ENCODE measurements around the gene CCNH.

The CCNH gene

GRCh38 chr5:87383216-87383615 lies 29.5 kb downstream of the CCNH start:
- TF ChIP-seq CTCF (IDR thresholded peaks at IDR 0.05; ENCODE audit: insufficient read depth, low read length, poor library complexity, severe bottlenecking): no peak
- no peaks in the 10 kb centered on the region; the same call in none of the 2 replicates for H3K36me3 ChIP-seq (ENCODE audit: control insufficient read depth, insufficient read depth, low read length)
- no peak overlapping the region for H3K4me3 ChIP-seq (replicated peaks; ENCODE audit: low read depth, low read length)
- no peak for DNase-seq (ENCODE audit: extremely low read depth, insufficient read length)
- H3K27me3 ChIP-seq (replicated peaks; ENCODE audit: control insufficient read depth, insufficient read depth, low read length): no peaks in the 10 kb centered on the region

- DNase-seq (ENCODE audit: extremely low read depth, insufficient read length): no peak
- TF ChIP-seq CTCF (IDR thresholded peaks at IDR 0.05; ENCODE audit: insufficient read depth, low read length, poor library complexity, severe bottlenecking): no peak
- Histone ChIP-seq H3K36me3 (ENCODE audit: control insufficient read depth, insufficient read depth, low read length) (no peaks in the 10 kb centered on the region; the same call in none of the 2 replicates), H3K4me3 (replicated peaks; ENCODE audit: low read depth, low read length) (no peak overlapping the region), H3K27me3 (replicated peaks; ENCODE audit: control insufficient read depth, insufficient read depth, low read length) (no peaks in the 10 kb centered on the region)
Measured at GRCh38 chr5:87382224-87382623, 30.5 kb downstream of the CCNH start.

GRCh38 chr5:87372705-87373104 lies 40.0 kb downstream of the CCNH start:
- TF ChIP-seq CTCF (IDR thresholded peaks at IDR 0.05; ENCODE audit: insufficient read depth, low read length, poor library complexity, severe bottlenecking): no peak
- no peak overlapping the region for H3K4me3 ChIP-seq (replicated peaks; ENCODE audit: low read depth, low read length)
- DNase-seq (ENCODE audit: extremely low read depth, insufficient read length): no peak
- no peaks in the 10 kb centered on the region for H3K27me3 ChIP-seq (replicated peaks; ENCODE audit: control insufficient read depth, insufficient read depth, low read length)
- H3K36me3 ChIP-seq (ENCODE audit: control insufficient read depth, insufficient read depth, low read length): peaks cover 1% of the 10 kb centered on the region

GRCh38 chr5:87369431-87369830 lies 43.3 kb downstream of the CCNH start:
- no peak for DNase-seq (ENCODE audit: extremely low read depth, insufficient read length)
- Histone ChIP-seq H3K27me3 (replicated peaks; ENCODE audit: control insufficient read depth, insufficient read depth, low read length) (no peaks in the 10 kb centered on the region), H3K4me3 (replicated peaks; ENCODE audit: low read depth, low read length) (no peak overlapping the region), H3K36me3 (ENCODE audit: control insufficient read depth, insufficient read depth, low read length) (peaks cover 2% of the 10 kb centered on the region; the same call in 1 of the 2 replicates)
- no peak for TF ChIP-seq CTCF (IDR thresholded peaks at IDR 0.05; ENCODE audit: insufficient read depth, low read length, poor library complexity, severe bottlenecking)

GRCh38 chr5:87368601-87369000 lies 44.1 kb downstream of the CCNH start:
- TF ChIP-seq CTCF (IDR thresholded peaks at IDR 0.05; ENCODE audit: insufficient read depth, low read length, poor library complexity, severe bottlenecking): no peak
- Histone ChIP-seq H3K36me3 (ENCODE audit: control insufficient read depth, insufficient read depth, low read length) (peaks cover 2% of the 10 kb centered on the region; the same call in 1 of the 2 replicates), H3K4me3 (replicated peaks; ENCODE audit: low read depth, low read length) (no peak overlapping the region), H3K27me3 (replicated peaks; ENCODE audit: control insufficient read depth, insufficient read depth, low read length) (no peaks in the 10 kb centered on the region)
- DNase-seq (ENCODE audit: extremely low read depth, insufficient read length): no peak

GRCh38 chr5:87367243-87367642 lies 45.5 kb downstream of the CCNH start:
- no peaks in the 10 kb centered on the region for H3K27me3 ChIP-seq (replicated peaks; ENCODE audit: control insufficient read depth, insufficient read depth, low read length)
- no peak for TF ChIP-seq CTCF (IDR thresholded peaks at IDR 0.05; ENCODE audit: insufficient read depth, low read length, poor library complexity, severe bottlenecking)
- peaks cover 2% of the 10 kb centered on the region; the same call in 1 of the 2 replicates for H3K36me3 ChIP-seq (ENCODE audit: control insufficient read depth, insufficient read depth, low read length)
- no peak for DNase-seq (ENCODE audit: extremely low read depth, insufficient read length)
- no peak overlapping the region for H3K4me3 ChIP-seq (replicated peaks; ENCODE audit: low read depth, low read length)

Data from GM06990 (cell line).